HEK293 (cell line): ENCODE results near the gene TNNI3K.

ENCODE experiments used
- GLI2 ChIP-seq: fragments of 450-650 bp; formaldehyde crosslinking; IDR thresholded peaks from 2 replicates; pipeline ENCODE4; 2017; ENCODE audit warnings: missing biosample characterization, missing genetic modification characterization, low read depth, borderline replicate concordance
- KLF16 ChIP-seq: fragments of 450-650 bp; formaldehyde crosslinking; IDR thresholded peaks from 2 replicates; pipeline ENCODE4 v1.5.1; 2017; ENCODE audit warnings: missing biosample characterization, missing genetic modification characterization
- KLF8 ChIP-seq: fragments of 450-650 bp; formaldehyde crosslinking; IDR thresholded peaks from 2 replicates; pipeline ENCODE4 v1.5.1; 2016; ENCODE audit warnings: missing biosample characterization, missing genetic modification characterization
- PRDM1 ChIP-seq: fragments of 450-650 bp; formaldehyde crosslinking; IDR thresholded peaks from 2 replicates; pipeline ENCODE4; 2016; ENCODE audit warnings: missing biosample characterization, missing genetic modification characterization
- TCF7L2 ChIP-seq: IDR thresholded peaks from 2 replicates; pipeline ENCODE4 v1.6.1; 2011; ENCODE audit warnings: low read depth, mild to moderate bottlenecking, inconsistent platforms, low read length, moderate library complexity, borderline replicate concordance
- YY1 ChIP-seq: fragments of 450-650 bp; formaldehyde crosslinking; IDR thresholded peaks from 2 replicates; pipeline ENCODE4 v1.5.1; 2018; ENCODE audit warnings: missing biosample characterization, missing genetic modification characterization
- ZBTB44 ChIP-seq: fragments of 450-650 bp; IDR thresholded peaks from 2 replicates; pipeline ENCODE4 v1.5.1; 2018; ENCODE audit warnings: missing biosample characterization, mild to moderate bottlenecking, missing genetic modification characterization
- ZIC2 ChIP-seq: fragments of 450-650 bp; formaldehyde crosslinking; IDR thresholded peaks from 2 replicates; pipeline ENCODE4 v1.5.1; 2016; ENCODE audit warnings: missing biosample characterization, missing genetic modification characterization
- ZNF138 ChIP-seq: fragments of 450-650 bp; formaldehyde crosslinking; IDR thresholded peaks from 2 replicates; pipeline ENCODE4 v1.5.1; 2016; ENCODE audit warnings: missing biosample characterization, missing genetic modification characterization, borderline replicate concordance
- ZNF155 ChIP-seq: fragments of 450-650 bp; formaldehyde crosslinking; IDR thresholded peaks from 2 replicates; pipeline ENCODE4 v1.5.1; 2016; ENCODE audit warnings: missing biosample characterization, missing genetic modification characterization
- ZNF26 ChIP-seq: fragments of 450-650 bp; formaldehyde crosslinking; IDR thresholded peaks from 2 replicates; pipeline ENCODE4 v1.5.1; 2016; ENCODE audit warnings: missing biosample characterization, missing genetic modification characterization
- ZNF266 ChIP-seq: fragments of 450-650 bp; formaldehyde crosslinking; IDR thresholded peaks from 2 replicates; pipeline ENCODE4 v1.5.1; 2016; ENCODE audit warnings: missing biosample characterization, missing genetic modification characterization, low read depth
- ZNF394 ChIP-seq: fragments of 450-650 bp; formaldehyde crosslinking; IDR thresholded peaks from 2 replicates; pipeline ENCODE4 v1.5.1; 2016; ENCODE audit warnings: missing biosample characterization, missing genetic modification characterization, mild to moderate bottlenecking, moderate library complexity, borderline replicate concordance
- ZNF426 ChIP-seq: fragments of 450-650 bp; formaldehyde crosslinking; IDR thresholded peaks from 2 replicates; pipeline ENCODE4 v1.5.1; 2017; ENCODE audit warnings: missing biosample characterization, missing genetic modification characterization, mild to moderate bottlenecking, inconsistent platforms, moderate library complexity
- ZNF561 ChIP-seq: fragments of 450-650 bp; IDR thresholded peaks from 2 replicates; pipeline ENCODE4 v1.5.1; 2018; ENCODE audit warnings: missing biosample characterization, missing genetic modification characterization, borderline replicate concordance
- ZNF571 ChIP-seq: fragments of 450-650 bp; formaldehyde crosslinking; IDR thresholded peaks from 2 replicates; pipeline ENCODE4 v1.5.0; 2017; ENCODE audit warnings: missing biosample characterization, missing genetic modification characterization
- ZNF645 ChIP-seq: fragments of 450-650 bp; formaldehyde crosslinking; IDR thresholded peaks from 2 replicates; pipeline ENCODE4; 2016; ENCODE audit warnings: missing biosample characterization, missing genetic modification characterization
- ZNF747 ChIP-seq: fragments of 450-650 bp; formaldehyde crosslinking; IDR thresholded peaks from 2 replicates; pipeline ENCODE4 v1.5.1; 2016; ENCODE audit warnings: missing biosample characterization, missing genetic modification characterization
- ZNF843 ChIP-seq: fragments of 450-650 bp; formaldehyde crosslinking; IDR thresholded peaks from 2 replicates; pipeline ENCODE4 v1.5.1; 2016; ENCODE audit warnings: missing biosample characterization, missing genetic modification characterization
- TF ChIP-seq, protein P1 (sequence below): fragments of 450-650 bp; formaldehyde crosslinking; IDR thresholded peaks from 2 replicates; pipeline ENCODE4 v1.5.1; 2016; ENCODE audit warnings: missing biosample characterization, missing genetic modification characterization
- TF ChIP-seq, protein P2 (sequence below): fragments of 450-650 bp; formaldehyde crosslinking; IDR thresholded peaks from 2 replicates; pipeline ENCODE4 v1.5.1; 2016; ENCODE audit warnings: missing biosample characterization, missing genetic modification characterization
- TF ChIP-seq, protein P3 (sequence below): fragments of 450-650 bp; formaldehyde crosslinking; IDR thresholded peaks from 2 replicates; pipeline ENCODE4 v1.5.1; 2016; ENCODE audit warnings: missing biosample characterization, missing genetic modification characterization
- TF ChIP-seq, protein P4 (sequence below): fragments of 450-650 bp; formaldehyde crosslinking; IDR thresholded peaks from 2 replicates; pipeline ENCODE4 v1.5.1; 2017; ENCODE audit warnings: missing biosample characterization, missing genetic modification characterization

Gene TNNI3K

GRCh38 chr1:74197657-74198552 lies 37.3 kb upstream of the TNNI3K start, which contains the start of the genes FPGT and LRRIQ3 (continued):
- TF ChIP-seq, protein P1, sequence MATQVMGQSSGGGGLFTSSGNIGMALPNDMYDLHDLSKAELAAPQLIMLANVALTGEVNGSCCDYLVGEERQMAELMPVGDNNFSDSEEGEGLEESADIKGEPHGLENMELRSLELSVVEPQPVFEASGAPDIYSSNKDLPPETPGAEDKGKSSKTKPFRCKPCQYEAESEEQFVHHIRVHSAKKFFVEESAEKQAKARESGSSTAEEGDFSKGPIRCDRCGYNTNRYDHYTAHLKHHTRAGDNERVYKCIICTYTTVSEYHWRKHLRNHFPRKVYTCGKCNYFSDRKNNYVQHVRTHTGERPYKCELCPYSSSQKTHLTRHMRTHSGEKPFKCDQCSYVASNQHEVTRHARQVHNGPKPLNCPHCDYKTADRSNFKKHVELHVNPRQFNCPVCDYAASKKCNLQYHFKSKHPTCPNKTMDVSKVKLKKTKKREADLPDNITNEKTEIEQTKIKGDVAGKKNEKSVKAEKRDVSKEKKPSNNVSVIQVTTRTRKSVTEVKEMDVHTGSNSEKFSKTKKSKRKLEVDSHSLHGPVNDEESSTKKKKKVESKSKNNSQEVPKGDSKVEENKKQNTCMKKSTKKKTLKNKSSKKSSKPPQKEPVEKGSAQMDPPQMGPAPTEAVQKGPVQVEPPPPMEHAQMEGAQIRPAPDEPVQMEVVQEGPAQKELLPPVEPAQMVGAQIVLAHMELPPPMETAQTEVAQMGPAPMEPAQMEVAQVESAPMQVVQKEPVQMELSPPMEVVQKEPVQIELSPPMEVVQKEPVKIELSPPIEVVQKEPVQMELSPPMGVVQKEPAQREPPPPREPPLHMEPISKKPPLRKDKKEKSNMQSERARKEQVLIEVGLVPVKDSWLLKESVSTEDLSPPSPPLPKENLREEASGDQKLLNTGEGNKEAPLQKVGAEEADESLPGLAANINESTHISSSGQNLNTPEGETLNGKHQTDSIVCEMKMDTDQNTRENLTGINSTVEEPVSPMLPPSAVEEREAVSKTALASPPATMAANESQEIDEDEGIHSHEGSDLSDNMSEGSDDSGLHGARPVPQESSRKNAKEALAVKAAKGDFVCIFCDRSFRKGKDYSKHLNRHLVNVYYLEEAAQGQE (tag by site-specific recombination): peak; percentile 27; the same call in 1 of the 2 replicates
- no peak for TF ChIP-seq ZNF843
- TF ChIP-seq ZNF747 (tag by site-specific recombination): no peak
- no peak for TF ChIP-seq ZNF645
- TF ChIP-seq, protein P2, sequence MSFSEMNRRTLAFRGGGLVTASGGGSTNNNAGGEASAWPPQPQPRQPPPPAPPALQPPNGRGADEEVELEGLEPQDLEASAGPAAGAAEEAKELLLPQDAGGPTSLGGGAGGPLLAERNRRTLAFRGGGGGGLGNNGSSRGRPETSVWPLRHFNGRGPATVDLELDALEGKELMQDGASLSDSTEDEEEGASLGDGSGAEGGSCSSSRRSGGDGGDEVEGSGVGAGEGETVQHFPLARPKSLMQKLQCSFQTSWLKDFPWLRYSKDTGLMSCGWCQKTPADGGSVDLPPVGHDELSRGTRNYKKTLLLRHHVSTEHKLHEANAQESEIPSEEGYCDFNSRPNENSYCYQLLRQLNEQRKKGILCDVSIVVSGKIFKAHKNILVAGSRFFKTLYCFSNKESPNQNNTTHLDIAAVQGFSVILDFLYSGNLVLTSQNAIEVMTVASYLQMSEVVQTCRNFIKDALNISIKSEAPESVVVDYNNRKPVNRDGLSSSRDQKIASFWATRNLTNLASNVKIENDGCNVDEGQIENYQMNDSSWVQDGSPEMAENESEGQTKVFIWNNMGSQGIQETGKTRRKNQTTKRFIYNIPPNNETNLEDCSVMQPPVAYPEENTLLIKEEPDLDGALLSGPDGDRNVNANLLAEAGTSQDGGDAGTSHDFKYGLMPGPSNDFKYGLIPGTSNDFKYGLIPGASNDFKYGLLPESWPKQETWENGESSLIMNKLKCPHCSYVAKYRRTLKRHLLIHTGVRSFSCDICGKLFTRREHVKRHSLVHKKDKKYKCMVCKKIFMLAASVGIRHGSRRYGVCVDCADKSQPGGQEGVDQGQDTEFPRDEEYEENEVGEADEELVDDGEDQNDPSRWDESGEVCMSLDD (tag by site-specific recombination): no peak
- TF ChIP-seq, protein P3, sequence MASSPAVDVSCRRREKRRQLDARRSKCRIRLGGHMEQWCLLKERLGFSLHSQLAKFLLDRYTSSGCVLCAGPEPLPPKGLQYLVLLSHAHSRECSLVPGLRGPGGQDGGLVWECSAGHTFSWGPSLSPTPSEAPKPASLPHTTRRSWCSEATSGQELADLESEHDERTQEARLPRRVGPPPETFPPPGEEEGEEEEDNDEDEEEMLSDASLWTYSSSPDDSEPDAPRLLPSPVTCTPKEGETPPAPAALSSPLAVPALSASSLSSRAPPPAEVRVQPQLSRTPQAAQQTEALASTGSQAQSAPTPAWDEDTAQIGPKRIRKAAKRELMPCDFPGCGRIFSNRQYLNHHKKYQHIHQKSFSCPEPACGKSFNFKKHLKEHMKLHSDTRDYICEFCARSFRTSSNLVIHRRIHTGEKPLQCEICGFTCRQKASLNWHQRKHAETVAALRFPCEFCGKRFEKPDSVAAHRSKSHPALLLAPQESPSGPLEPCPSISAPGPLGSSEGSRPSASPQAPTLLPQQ (tag by site-specific recombination): peak; percentile 66
- TF ChIP-seq PRDM1 (tag by site-specific recombination): peak; percentile 16; the same call in 1 of the 2 replicates
- 0 out of 2 replicates have a peak, but pooled peaks have one; percentile 18 for TF ChIP-seq YY1 (tag by site-specific recombination)
- peak; percentile 25; the same call in 1 of the 2 replicates for TF ChIP-seq ZIC2 (tag by site-specific recombination)
- TF ChIP-seq ZNF266 (tag by site-specific recombination): no peak
- no peak for TF ChIP-seq KLF8 (tag by site-specific recombination)
- TF ChIP-seq ZNF394: peak; percentile 57; the same call in 1 of the 2 replicates
- no peak for TF ChIP-seq ZNF26
- no peak for TF ChIP-seq GLI2 (tag by site-specific recombination)
- TF ChIP-seq ZNF561 (tag by site-specific recombination): no peak
- TF ChIP-seq ZNF426 (tag by site-specific recombination): no peak
- no peak for TF ChIP-seq ZNF571 (tag by site-specific recombination)
- TF ChIP-seq, protein P4, sequence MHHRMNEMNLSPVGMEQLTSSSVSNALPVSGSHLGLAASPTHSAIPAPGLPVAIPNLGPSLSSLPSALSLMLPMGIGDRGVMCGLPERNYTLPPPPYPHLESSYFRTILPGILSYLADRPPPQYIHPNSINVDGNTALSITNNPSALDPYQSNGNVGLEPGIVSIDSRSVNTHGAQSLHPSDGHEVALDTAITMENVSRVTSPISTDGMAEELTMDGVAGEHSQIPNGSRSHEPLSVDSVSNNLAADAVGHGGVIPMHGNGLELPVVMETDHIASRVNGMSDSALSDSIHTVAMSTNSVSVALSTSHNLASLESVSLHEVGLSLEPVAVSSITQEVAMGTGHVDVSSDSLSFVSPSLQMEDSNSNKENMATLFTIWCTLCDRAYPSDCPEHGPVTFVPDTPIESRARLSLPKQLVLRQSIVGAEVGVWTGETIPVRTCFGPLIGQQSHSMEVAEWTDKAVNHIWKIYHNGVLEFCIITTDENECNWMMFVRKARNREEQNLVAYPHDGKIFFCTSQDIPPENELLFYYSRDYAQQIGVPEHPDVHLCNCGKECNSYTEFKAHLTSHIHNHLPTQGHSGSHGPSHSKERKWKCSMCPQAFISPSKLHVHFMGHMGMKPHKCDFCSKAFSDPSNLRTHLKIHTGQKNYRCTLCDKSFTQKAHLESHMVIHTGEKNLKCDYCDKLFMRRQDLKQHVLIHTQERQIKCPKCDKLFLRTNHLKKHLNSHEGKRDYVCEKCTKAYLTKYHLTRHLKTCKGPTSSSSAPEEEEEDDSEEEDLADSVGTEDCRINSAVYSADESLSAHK: no peak
- peak; percentile 67; the same call in 1 of the 2 replicates for TF ChIP-seq TCF7L2
- no peak for TF ChIP-seq ZNF155 (tag by site-specific recombination)
- no peak for TF ChIP-seq KLF16
- no peak for TF ChIP-seq ZBTB44 (tag by site-specific recombination)
- TF ChIP-seq ZNF138 (tag by site-specific recombination): no peak
